Cardiac atrium fibroblast (primary cell): ENCODE data around the gene DENND5A. TPM values are rescaled to one million over a fixed set of nuclear protein-coding genes. Genes with fewer than 3 reads are reported as not detected.

Source experiments
- total RNA-seq: library from RNA; depleted of rRNA; stranded (reverse); fragments of >200 nt; gene quantifications from 2 replicates; pipeline ENCODE4 v1.2.3, GENCODE V29; 2015

The DENND5A gene
- total RNA-seq, result 102 and 107 TPM in 2 replicates

DNA sequence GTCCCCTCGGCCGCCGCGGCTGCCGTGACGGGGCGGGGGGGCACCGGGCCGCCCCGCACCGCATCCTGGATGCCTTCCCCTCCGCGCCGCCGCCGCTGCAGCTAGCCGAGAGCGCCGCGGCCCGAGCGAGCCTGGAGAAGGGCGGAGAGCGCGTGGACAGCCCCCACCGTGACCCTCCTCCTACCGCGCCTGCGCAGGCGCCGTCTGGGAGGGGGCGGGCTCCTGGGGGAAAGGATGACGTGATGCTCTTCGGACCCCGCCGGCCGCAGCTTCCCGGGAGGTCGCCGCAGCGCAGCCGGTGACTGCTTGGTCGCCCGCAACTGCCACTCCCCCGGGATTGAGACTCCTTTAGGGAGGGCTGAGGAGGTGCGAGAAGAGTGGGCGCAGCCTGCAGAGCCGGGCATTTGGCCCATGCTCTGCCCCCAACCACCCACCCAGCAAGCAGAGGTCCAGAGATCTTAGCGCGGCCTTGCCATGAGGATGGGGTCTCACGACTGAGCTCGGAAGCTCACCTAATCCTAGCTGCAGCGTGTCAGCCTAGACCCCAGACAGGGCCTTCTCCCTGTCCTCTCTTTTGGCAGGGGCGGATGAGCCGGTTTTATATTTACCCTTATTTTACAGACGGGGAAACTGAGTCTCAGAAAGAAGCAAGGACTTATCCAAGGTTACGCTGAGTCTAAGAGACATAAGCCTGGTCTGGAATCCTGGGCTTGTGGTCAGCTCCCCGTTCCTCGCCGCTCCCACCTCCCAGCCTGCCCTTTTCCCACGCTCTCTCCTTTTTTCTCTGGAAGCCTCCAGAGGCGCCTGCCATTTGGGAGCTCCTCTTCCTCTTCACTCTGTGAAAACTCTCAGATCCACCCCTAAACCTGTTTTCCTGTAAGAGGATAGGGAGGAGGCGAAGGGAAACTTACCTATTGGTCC is at the start of gene DENND5A:
Gene DENND5A (minus strand): TSS at position 140 of the 921 bp plus-strand sequence. CDS start 281 bp downstream, outside the sequence.

DNA sequence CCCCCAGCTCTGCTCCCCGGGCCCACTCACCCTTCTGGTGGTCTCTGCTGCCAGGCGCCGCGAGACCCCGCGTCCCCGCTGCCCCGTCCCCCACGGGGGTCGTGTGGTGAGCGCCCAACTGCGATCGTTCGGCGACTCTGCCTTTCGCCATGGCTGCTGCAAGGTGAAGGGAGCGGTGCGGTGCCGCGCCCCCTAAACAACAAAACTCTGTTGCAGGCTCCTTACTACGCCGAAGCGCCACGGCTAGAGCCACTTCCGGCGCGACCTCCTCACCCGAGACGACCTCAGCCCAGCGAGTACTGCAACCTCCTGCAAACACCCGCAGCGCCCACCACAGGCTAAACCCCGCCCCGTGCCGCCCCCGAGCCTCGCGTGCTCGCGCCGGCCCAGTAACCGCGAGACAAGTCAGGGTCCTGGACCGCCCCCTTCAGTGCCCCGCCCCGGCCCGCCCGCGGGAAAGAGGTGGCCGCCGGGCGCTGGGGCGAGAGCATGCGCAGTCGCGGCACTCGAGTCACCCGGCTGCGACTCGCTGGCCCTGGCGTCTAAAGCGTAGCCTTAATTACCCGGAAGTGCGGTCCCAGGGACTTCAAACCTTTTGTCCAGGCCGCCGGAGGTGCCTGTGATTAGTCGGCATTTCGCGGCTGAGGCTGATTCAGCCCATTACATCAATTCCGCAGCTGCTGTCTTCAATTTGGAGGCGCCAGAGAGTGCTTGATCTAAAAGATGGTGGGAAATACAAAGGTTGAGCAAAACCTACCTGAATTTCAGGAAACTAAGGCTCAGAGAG is 49.3 kb upstream of the DENND5A start, which contains the start of gene TMEM41B:
Gene TMEM41B (minus strand): TSS at position 303 of the 787 bp plus-strand sequence. CDS start 152 bp downstream, at position 151.

DNA sequence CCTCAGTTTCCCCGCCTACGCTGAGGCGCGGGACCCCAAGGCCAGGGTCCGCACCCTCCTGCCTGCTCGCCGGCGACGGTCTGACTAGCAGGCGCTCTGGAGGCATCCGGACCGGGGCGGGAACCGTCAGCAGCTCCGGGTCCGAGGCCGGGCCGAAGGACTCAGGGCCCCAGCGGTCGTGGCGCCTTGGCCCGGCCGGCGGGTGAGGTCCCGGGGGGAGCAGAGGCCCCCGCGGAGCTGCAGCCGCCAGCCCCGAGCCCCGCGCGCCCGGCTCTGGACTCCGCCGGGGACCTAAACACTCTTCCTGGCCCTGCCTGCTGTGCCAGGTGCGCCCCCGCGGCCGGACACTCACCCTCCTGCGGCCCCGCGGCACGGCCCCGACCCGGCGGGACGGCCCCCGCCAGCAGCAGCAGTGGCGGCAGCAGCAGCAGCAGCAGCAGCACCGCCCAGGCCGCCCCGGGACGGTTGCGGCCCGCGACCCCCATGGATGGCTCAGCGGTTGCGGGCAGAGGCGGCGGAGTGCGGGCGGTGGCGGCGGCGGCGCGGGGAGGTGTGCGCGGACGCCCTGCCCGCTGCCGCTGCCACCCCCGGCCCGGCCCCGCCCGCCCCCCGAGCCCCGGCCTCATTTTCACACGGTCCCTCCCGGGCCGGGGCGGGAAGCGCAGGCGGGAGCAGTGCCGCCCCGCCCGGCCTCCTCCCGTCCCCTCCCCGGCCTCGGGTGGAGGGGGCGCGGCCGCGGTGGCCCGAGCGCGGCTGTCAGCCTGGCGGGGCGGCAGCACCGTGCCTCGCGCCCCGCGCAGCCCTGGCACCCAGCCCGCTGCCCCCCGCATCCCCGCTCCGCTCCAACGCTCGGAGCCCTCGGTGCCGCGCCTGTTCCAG is 173.9 kb downstream of the DENND5A start, which contains the start of gene SCUBE2:
Gene SCUBE2 (minus strand): TSS at position 556 of the 879 bp plus-strand sequence. CDS start 71 bp downstream, at position 485.

Other genes with a start within 250 kb of the DENND5A start
- 9.6 and 13.0 TPM in 2 replicates for gene SCUBE2, start 173.8 kb downstream of the DENND5A start, total RNA-seq
- gene TMEM41B, start 49.2 kb upstream of the DENND5A start, total RNA-seq, result 31.6 and 32.6 TPM in 2 replicates
- gene IPO7, start 119.3 kb upstream of the DENND5A start, total RNA-seq, result 43.5 and 58.5 TPM in 2 replicates
- gene ZNF143, start 195.7 kb upstream of the DENND5A start, total RNA-seq, result 6.1 and 9.9 TPM in 2 replicates